Measurements from ENCODE around the gene NANP. TPM values are rescaled to one million over a fixed set of nuclear protein-coding genes. Genes with fewer than 3 reads are reported as not detected.

The NANP gene
- total and polyA plus RNA-seq, 2 of the 13 experiments (the other 11 are each of a cell fraction or from before 2014, with no cell fraction given): 8.9 to 21.5 TPM

DNA sequence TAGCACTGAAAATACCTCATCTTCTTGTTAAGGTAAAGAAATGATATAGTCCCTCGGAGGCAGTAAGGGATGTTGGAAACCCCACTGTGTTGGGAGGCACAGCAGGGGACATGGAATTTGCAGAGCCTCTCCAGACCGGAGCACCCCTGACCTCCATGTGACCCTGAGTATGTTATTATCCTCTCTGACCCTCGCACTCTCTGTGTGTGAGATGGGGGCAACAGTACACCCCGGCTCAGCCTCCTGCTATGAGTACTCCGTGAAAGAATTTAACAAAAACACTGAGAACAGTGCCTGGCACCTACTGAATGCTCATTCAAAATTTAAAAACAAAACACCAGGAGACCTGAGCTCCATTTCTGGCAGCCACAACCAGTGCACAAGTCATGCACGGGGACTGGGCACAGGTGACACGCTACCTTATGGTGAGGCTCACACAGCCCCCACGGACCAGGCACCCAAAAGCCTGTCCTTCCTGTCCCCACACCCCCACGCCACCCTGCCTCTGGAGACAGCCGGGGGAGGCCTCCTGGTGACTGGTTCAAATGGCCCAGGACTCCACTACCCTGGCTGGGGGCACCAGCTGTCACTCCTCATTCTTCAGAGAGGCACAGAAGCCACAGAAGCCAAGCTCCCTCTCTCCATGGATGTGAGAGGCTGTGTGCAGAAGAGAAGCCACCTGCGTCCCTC is 44.6 kb downstream of the NANP start (continued):
- TF ChIP-seq, protein P1, sequence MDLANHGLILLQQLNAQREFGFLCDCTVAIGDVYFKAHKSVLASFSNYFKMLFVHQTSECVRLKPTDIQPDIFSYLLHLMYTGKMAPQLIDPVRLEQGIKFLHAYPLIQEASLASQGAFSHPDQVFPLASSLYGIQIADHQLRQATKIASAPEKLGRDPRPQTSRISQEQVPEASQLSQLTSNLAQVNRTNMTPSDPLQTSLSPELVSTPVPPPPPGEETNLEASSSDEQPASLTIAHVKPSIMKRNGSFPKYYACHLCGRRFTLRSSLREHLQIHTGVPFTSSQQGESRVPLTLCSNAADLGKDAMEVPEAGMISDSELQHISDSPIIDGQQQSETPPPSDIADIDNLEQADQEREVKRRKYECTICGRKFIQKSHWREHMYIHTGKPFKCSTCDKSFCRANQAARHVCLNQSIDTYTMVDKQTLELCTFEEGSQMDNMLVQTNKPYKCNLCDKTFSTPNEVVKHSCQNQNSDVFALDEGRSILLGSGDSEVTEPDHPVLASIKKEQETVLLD (CRISPR knock-in tag; IDR thresholded peaks at IDR 0.05; ENCODE audit: low read depth): no peak
- TF ChIP-seq REL (CRISPR knock-in tag; conservative IDR thresholded peaks at IDR 0.05) (no peak), ZBTB38 (CRISPR knock-in tag; IDR thresholded peaks at IDR 0.05) (0 out of 2 replicates have a peak, but pooled peaks have one; percentile 30), ZNF282 (IDR thresholded peaks at IDR 0.05; ENCODE audit: partially characterized antibody) (no peak), ZNF552 (CRISPR knock-in tag; IDR thresholded peaks at IDR 0.05; ENCODE audit: borderline replicate concordance) (0 out of 2 replicates have a peak, but pooled peaks have one; percentile 61), HNRNPLL (IDR thresholded peaks at IDR 0.05; ENCODE audit: low read depth, low read length, poor library complexity, severe bottlenecking) (no peak), SSRP1 (CRISPR knock-in tag; IDR thresholded peaks at IDR 0.05) (no peak), ZNF557 (CRISPR knock-in tag; IDR thresholded peaks at IDR 0.05) (0 out of 2 replicates have a peak, but pooled peaks have one; percentile 26), SOX5 (CRISPR knock-in tag; IDR thresholded peaks at IDR 0.05; ENCODE audit: borderline replicate concordance) (peak; percentile 58; the same call in 1 of the 2 replicates), BRD4 (CRISPR knock-in tag; IDR thresholded peaks at IDR 0.05) (0 out of 2 replicates have a peak, but pooled peaks have one; percentile 29), ZNF563 (CRISPR knock-in tag; IDR thresholded peaks at IDR 0.05) (no peak), ZFP82 (CRISPR knock-in tag; IDR thresholded peaks at IDR 0.05; ENCODE audit: borderline replicate concordance) (no peak), ZSCAN12 (CRISPR knock-in tag; IDR thresholded peaks at IDR 0.05) (no peak), ZNF430 (CRISPR knock-in tag; IDR thresholded peaks at IDR 0.05) (0 out of 2 replicates have a peak, but pooled peaks have one; percentile 38), ZNF614 (CRISPR knock-in tag; IDR thresholded peaks at IDR 0.05; ENCODE audit: borderline replicate concordance) (no peak), ZFP37 (CRISPR knock-in tag; IDR thresholded peaks at IDR 0.05; ENCODE audit: borderline replicate concordance) (no peak)
- TF ChIP-seq, protein P2, sequence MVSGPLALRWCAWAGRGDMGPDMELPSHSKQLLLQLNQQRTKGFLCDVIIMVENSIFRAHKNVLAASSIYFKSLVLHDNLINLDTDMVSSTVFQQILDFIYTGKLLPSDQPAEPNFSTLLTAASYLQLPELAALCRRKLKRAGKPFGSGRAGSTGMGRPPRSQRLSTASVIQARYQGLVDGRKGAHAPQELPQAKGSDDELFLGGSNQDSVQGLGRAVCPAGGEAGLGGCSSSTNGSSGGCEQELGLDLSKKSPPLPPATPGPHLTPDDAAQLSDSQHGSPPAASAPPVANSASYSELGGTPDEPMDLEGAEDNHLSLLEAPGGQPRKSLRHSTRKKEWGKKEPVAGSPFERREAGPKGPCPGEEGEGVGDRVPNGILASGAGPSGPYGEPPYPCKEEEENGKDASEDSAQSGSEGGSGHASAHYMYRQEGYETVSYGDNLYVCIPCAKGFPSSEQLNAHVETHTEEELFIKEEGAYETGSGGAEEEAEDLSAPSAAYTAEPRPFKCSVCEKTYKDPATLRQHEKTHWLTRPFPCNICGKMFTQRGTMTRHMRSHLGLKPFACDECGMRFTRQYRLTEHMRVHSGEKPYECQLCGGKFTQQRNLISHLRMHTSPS (CRISPR knock-in tag; IDR thresholded peaks at IDR 0.05; ENCODE audit: low read depth): no peak; the same call in 1 of the 2 replicates
- TF ChIP-seq, protein P3, sequence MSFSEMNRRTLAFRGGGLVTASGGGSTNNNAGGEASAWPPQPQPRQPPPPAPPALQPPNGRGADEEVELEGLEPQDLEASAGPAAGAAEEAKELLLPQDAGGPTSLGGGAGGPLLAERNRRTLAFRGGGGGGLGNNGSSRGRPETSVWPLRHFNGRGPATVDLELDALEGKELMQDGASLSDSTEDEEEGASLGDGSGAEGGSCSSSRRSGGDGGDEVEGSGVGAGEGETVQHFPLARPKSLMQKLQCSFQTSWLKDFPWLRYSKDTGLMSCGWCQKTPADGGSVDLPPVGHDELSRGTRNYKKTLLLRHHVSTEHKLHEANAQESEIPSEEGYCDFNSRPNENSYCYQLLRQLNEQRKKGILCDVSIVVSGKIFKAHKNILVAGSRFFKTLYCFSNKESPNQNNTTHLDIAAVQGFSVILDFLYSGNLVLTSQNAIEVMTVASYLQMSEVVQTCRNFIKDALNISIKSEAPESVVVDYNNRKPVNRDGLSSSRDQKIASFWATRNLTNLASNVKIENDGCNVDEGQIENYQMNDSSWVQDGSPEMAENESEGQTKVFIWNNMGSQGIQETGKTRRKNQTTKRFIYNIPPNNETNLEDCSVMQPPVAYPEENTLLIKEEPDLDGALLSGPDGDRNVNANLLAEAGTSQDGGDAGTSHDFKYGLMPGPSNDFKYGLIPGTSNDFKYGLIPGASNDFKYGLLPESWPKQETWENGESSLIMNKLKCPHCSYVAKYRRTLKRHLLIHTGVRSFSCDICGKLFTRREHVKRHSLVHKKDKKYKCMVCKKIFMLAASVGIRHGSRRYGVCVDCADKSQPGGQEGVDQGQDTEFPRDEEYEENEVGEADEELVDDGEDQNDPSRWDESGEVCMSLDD (CRISPR knock-in tag; IDR thresholded peaks at IDR 0.05; ENCODE audit: borderline replicate concordance): peak; percentile 77; the same call in 1 of the 2 replicates
- TF ChIP-seq, protein P4, sequence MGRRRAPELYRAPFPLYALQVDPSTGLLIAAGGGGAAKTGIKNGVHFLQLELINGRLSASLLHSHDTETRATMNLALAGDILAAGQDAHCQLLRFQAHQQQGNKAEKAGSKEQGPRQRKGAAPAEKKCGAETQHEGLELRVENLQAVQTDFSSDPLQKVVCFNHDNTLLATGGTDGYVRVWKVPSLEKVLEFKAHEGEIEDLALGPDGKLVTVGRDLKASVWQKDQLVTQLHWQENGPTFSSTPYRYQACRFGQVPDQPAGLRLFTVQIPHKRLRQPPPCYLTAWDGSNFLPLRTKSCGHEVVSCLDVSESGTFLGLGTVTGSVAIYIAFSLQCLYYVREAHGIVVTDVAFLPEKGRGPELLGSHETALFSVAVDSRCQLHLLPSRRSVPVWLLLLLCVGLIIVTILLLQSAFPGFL (CRISPR knock-in tag; IDR thresholded peaks at IDR 0.05): no peak

All from HepG2 (cell line).